ENCODE results near the gene CHMP2A. TPM values are rescaled to one million over a fixed set of nuclear protein-coding genes. Genes with fewer than 3 reads are reported as not detected.

CHMP2A gene
- total and polyA plus RNA-seq, 2 of the 4 experiments (the other 2 are of a cell fraction), result 105 to 183 TPM

- TF ChIP-seq USF2 (IDR thresholded peaks at IDR 0.05; ENCODE audit: low read depth, low read length) (no peak), BHLHE40 (IDR thresholded peaks at IDR 0.05; ENCODE audit: low read depth, low read length) (no peak), MAFK (IDR thresholded peaks at IDR 0.05; ENCODE audit: low read depth, low read length) (no peak)
These were observed 18.8 kb upstream of the CHMP2A start (continued) for GRCh38 chr19:58573658-58574164.
